Tibial nerve (tissue), 3 donors: Measurements from ENCODE around the gene ATR.

ENCODE experiments used
- POLR2A ChIP-seq, 2 donors: fragments of 450-650 bp; IDR thresholded peaks; one replicate each; pipeline ENCODE4 v1.6.1; 2017; ENCODE audit warnings: antibody characterized with exemption in 2 of 2, mild to moderate bottlenecking in 2 of 2, moderate library complexity in 2 of 2
- TF ChIP-seq, protein P1 (sequence below), 5 experiments: fragments of 200-600 bp in 3 of 5; fragments of 450-650 bp in 2 of 5; sonication (generic) in 3 of 5; IDR thresholded peaks; one replicate each; pipeline ENCODE4 v1.5.1; 2016 to 2019; ENCODE audit warnings: antibody characterized with exemption in 5 of 5, mild to moderate bottlenecking in 3 of 5, moderate library complexity in 2 of 5

DNA sequence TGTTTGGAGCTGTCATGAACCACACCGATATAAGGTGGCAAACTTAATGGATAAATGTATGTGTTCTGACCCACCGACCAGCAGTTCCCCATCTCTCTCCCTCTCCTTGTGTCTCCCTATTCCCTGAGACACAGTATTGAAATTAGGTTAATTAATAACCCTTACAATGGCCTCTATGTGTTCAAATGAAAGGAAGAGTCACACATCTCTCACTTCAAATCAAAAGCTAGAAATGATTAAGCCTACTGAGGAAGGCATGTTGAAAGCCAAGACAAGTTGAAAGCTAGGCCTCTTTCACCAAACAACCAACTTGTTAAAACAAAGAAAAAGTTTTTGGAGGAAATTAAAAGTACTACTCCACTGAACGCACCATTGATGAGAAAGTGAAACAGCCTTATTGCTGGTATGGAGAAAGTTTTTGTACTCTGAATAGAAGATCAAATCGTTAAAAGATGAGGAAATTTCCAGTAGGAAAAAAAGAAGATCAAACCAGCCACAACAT lies 15.0 kb downstream of the ATR start:
- TF ChIP-seq, protein P1, sequence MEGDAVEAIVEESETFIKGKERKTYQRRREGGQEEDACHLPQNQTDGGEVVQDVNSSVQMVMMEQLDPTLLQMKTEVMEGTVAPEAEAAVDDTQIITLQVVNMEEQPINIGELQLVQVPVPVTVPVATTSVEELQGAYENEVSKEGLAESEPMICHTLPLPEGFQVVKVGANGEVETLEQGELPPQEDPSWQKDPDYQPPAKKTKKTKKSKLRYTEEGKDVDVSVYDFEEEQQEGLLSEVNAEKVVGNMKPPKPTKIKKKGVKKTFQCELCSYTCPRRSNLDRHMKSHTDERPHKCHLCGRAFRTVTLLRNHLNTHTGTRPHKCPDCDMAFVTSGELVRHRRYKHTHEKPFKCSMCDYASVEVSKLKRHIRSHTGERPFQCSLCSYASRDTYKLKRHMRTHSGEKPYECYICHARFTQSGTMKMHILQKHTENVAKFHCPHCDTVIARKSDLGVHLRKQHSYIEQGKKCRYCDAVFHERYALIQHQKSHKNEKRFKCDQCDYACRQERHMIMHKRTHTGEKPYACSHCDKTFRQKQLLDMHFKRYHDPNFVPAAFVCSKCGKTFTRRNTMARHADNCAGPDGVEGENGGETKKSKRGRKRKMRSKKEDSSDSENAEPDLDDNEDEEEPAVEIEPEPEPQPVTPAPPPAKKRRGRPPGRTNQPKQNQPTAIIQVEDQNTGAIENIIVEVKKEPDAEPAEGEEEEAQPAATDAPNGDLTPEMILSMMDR (IDR thresholded peaks at IDR 0.05), result no peak
- TF ChIP-seq POLR2A (IDR thresholded peaks at IDR 0.05), result no peak
